SKM-1 treated with dmso at 0.1 percent for 144 hours (cell line): ENCODE results near the gene GARIN3.

Experiments
- DNase-seq: peaks from one replicate; lab custom pipeline; 2025; ENCODE audit not compliant: unreplicated experiment; lab: John Stamatoyannopoulos, UW

The GARIN3 gene

GRCh38 chr5:157166214-157167213 is at the start of gene GARIN3:
GARIN3 (minus strand) TSS chr5:157166264; CDS start chr5:157166168, 96 bp downstream.
- no peak for DNase-seq

- no peak for DNase-seq
Measured at GRCh38 chr5:157215514-157216167, 49.6 kb upstream of the GARIN3 start.

- no peak for DNase-seq
Measured at GRCh38 chr5:157214861-157215513, 48.9 kb upstream of the GARIN3 start.

GRCh38 chr5:157214415-157214814 is 48.4 kb upstream of the GARIN3 start:
- no peak for DNase-seq

GRCh38 chr5:157213527-157214243 is 47.6 kb upstream of the GARIN3 start:
- no peak for DNase-seq

GRCh38 chr5:157212307-157212706 is 46.2 kb upstream of the GARIN3 start:
- DNase-seq: peak; percentile 78

- DNase-seq: peak; percentile 61
Measured at GRCh38 chr5:157210652-157211051, 44.6 kb upstream of the GARIN3 start.

GRCh38 chr5:157205708-157206107 is 39.6 kb upstream of the GARIN3 start:
- no peak for DNase-seq

GRCh38 chr5:157204765-157205164 is 38.7 kb upstream of the GARIN3 start:
- DNase-seq: peak; percentile 53

GRCh38 chr5:157203417-157203816 is 37.4 kb upstream of the GARIN3 start:
- no peak for DNase-seq

- DNase-seq: no peak
Measured at GRCh38 chr5:157201857-157202256, 35.8 kb upstream of the GARIN3 start.

GRCh38 chr5:157198277-157198986 is 32.4 kb upstream of the GARIN3 start:
- DNase-seq: peak; percentile 3

- DNase-seq: no peak
Measured at GRCh38 chr5:157197086-157197485, 31.0 kb upstream of the GARIN3 start.

GRCh38 chr5:157196045-157196444 is 30.0 kb upstream of the GARIN3 start:
- no peak for DNase-seq

GRCh38 chr5:157193699-157194424 is 27.8 kb upstream of the GARIN3 start:
- no peak for DNase-seq

- no peak for DNase-seq
Measured at GRCh38 chr5:157189223-157189622, 23.2 kb upstream of the GARIN3 start.

- no peak for DNase-seq
Measured at GRCh38 chr5:157188270-157188669, 22.2 kb upstream of the GARIN3 start.

- DNase-seq: no peak
Measured at GRCh38 chr5:157187046-157187754, 21.1 kb upstream of the GARIN3 start.
